Stimulated activated CD8-positive, alpha-beta memory T cell treated with anti-CD3 and anti-CD28 coated beads, Interleukin-7, amount 100 ng/mL, for 48 hours (primary cell): ENCODE results near the gene PEX5L.
"Not testable (repeated sequence)": the region's sequence is repeated elsewhere in the genome, so short reads cannot be mapped to it uniquely, and the experiment has no call there.

ENCODE experiments used
- DNase-seq, 2 donors: peaks; one replicate each; pipeline ENCODE4 v3.0.0-alpha.2; 2020; ENCODE audit warnings: low read depth in 1 of 2; ENCODE audit errors: extremely low read depth in 1 of 2

Gene PEX5L

GRCh38 chr3:180017846-180018245 is 18.9 kb downstream of the PEX5L start:
- DNase-seq: no peak

- DNase-seq: no peak
These were observed 24.8 kb downstream of the PEX5L start for GRCh38 chr3:180011927-180012326.

- not testable (repeated sequence) for DNase-seq
These were observed 28.4 kb downstream of the PEX5L start for GRCh38 chr3:180008318-180008717.

GRCh38 chr3:180004542-180004941 is 32.2 kb downstream of the PEX5L start:
- no peak for DNase-seq

GRCh38 chr3:180002006-180002405 is 34.7 kb downstream of the PEX5L start:
- no peak for DNase-seq

GRCh38 chr3:180000500-180000899 is 36.2 kb downstream of the PEX5L start:
- DNase-seq: no peak

- DNase-seq: no peak
These were observed 41.3 kb downstream of the PEX5L start for GRCh38 chr3:179995406-179995805.

- no peak for DNase-seq
These were observed 44.9 kb downstream of the PEX5L start for GRCh38 chr3:179991883-179992282.

GRCh38 chr3:179991104-179991503 is 45.6 kb downstream of the PEX5L start:
- DNase-seq: no peak

- DNase-seq: no peak
These were observed 55.1 kb downstream of the PEX5L start for GRCh38 chr3:179981646-179982045.

GRCh38 chr3:179977356-179977755 is 59.4 kb downstream of the PEX5L start:
- no peak for DNase-seq

- no peak for DNase-seq
These were observed 62.8 kb downstream of the PEX5L start for GRCh38 chr3:179973931-179974361.

- DNase-seq: no peak
These were observed 63.8 kb downstream of the PEX5L start for GRCh38 chr3:179972881-179973423.

GRCh38 chr3:179971280-179971679 is 65.5 kb downstream of the PEX5L start:
- no peak for DNase-seq

- no peak for DNase-seq
These were observed 66.0 kb downstream of the PEX5L start for GRCh38 chr3:179970746-179971145.

GRCh38 chr3:179969525-179969924 is 67.2 kb downstream of the PEX5L start:
- DNase-seq: no peak

- no peak for DNase-seq
These were observed 69.1 kb downstream of the PEX5L start for GRCh38 chr3:179967622-179968021.

- no peak for DNase-seq
These were observed 71.8 kb downstream of the PEX5L start for GRCh38 chr3:179964890-179965289.

GRCh38 chr3:179962629-179963387 is 73.9 kb downstream of the PEX5L start:
- no peak for DNase-seq

- no peak for DNase-seq
These were observed 75.0 kb downstream of the PEX5L start for GRCh38 chr3:179961703-179962078.

- no peak for DNase-seq
These were observed 75.5 kb downstream of the PEX5L start for GRCh38 chr3:179961071-179961702.

- no peak for DNase-seq
These were observed 78.0 kb downstream of the PEX5L start for GRCh38 chr3:179958759-179959158.
